Heart left ventricle (tissue), 16 donors: ENCODE results near the gene SIGLEC5. TPM values are rescaled to one million over a fixed set of nuclear protein-coding genes. Genes with fewer than 3 reads are reported as not detected.

ENCODE experiments used
- ATAC-seq, 4 donors: fragments of 200-7000 bp; cut with Tn5 transposase; one replicate each; pipeline ENCODE4 v1.9.1; 2020 to 2022; ENCODE audit warnings: moderate library complexity in 4 of 4, mild to moderate bottlenecking in 3 of 4, moderate number of reproducible peaks in 1 of 4
- DNase-seq, 5 donors: peaks; one replicate each; pipeline ENCODE4 v3.0.0-alpha.2; 2020
- H3K27ac ChIP-seq, 12 donors: fragments of 200-600 bp; sonication (generic) in 4 of 12; one replicate each; pipeline versions ENCODE4 v1.5.0 to v1.8.0; 2016 to 2022; ENCODE audit warnings: mild to moderate bottlenecking in 2 of 12
- H3K27me3 ChIP-seq, 9 donors: fragments of 200-600 bp; sonication (generic) in 2 of 9; one replicate each; pipeline versions ENCODE4 v1.5.1 to v1.8.0; 2016 to 2022; ENCODE audit warnings: mild to moderate bottlenecking in 3 of 9
- H3K36me3 ChIP-seq, 9 donors: fragments of 200-600 bp; sonication (generic) in 2 of 9; one replicate each; pipeline versions ENCODE4 v1.5.0 to v1.8.0; 2018 to 2022; ENCODE audit warnings: mild to moderate bottlenecking in 2 of 9
- H3K4me1 ChIP-seq, 12 donors: fragments of 200-600 bp; sonication (generic) in 4 of 12; one replicate each; pipeline versions ENCODE4 v1.5.0 to v1.8.0; 2016 to 2022; ENCODE audit warnings: mild to moderate bottlenecking in 3 of 12
- H3K4me3 ChIP-seq, 12 donors: fragments of 200-600 bp; sonication (generic) in 4 of 12; one replicate each; pipeline versions ENCODE4 v1.5.0 to v1.8.0; 2017 to 2022; ENCODE audit warnings: mild to moderate bottlenecking in 9 of 12, moderate library complexity in 4 of 12
- H3K9me3 ChIP-seq, 12 donors: fragments of 200-600 bp; sonication (generic) in 4 of 12; one replicate each; pipeline versions ENCODE4 v1.5.0 to v1.8.0; 2016 to 2022; ENCODE audit warnings: mild to moderate bottlenecking in 1 of 12
- CTCF ChIP-seq, 12 donors: fragments of 200-600 bp; sonication (generic) in 4 of 12; IDR thresholded peaks; one replicate each; pipeline versions ENCODE4 v1.5.0 to v1.8.0; 2018 to 2022; ENCODE audit warnings: antibody characterized with exemption in 12 of 12, mild to moderate bottlenecking in 5 of 12
- POLR2A ChIP-seq, 2 donors: fragments of 450-650 bp; IDR thresholded peaks; one replicate each; pipeline ENCODE4 v1.6.1; 2017; ENCODE audit warnings: antibody characterized with exemption in 2 of 2, mild to moderate bottlenecking in 2 of 2, moderate library complexity in 2 of 2
- WGBS, 4 donors: extraction: QIAGEN DNeasy Blood & Tissue Kit in 2 of 4; methylation state at CpG; one replicate each; pipeline versions ENCODE4 v1.1.5 to v1.1.7; 2013 to 2018; 5-methylcytosine and 5-hydroxymethylcytosine counted together
- intact Hi-C, 10 donors: fragments of 100-400 bp; cut with DNase I; formaldehyde crosslinking; loops; one replicate each; pipeline versions ENCODE4 v1.11.1 to v1.14.2; 2022
- polyA plus RNA-seq, 2 donors: library from polyadenylated mRNA; stranded (reverse); fragments of 200-250 nt; gene quantifications; one replicate each; pipeline ENCODE4 v1.2.3, GENCODE V29; 2013
- total RNA-seq, 9 donors: library from RNA; depleted of rRNA in 2 of 9; stranded (reverse); fragments of >200 nt in 2 of 9; fragmentation: NEBNext Ultra II Directional in 3 of 9; extraction: Animal tissue kit (Norgen Biotek cat#: 25700) in 3 of 9; gene quantifications; one replicate each; pipeline versions ENCODE4 v1.1.0 to v1.2.4, GENCODE V29; 2016 to 2023
- donor health status: ischemic (EF 13 %, LVEDD 7.1; RV severe dilation, severe dysfunction).
- donor health status: healthy with polysubstance abuse.
- donor health status: DM: no; HTN: yes; CAD: no.
- donor health status: DM: no; HTN: no; CAD: no.
- donor health status: ischemic (EF 25% LVEDD 6.9; RV normal size, moderate dysfunction).
- donor health status: ischemic (EF 25% LVEDD 5.7; RV mildly dilated, moderate dysfunction).
- donor health status: healthy.
- donor health status: DM: yes; HTN: yes; CAD: no.
- donor health status: ischemic (EF 35%, LVEDD 5.7; RV mildly dilated, moderate dysfunction).
- donor health status: nonischemic (EF 11% LVEDD 7.7; RV severe dilation, severe dysfunction).
- donor health status: DM: yes; HTN: yes; CAD: no.
- donor health status: PGD.
- donor health status: ischemic (EF 29% LVEDD 5.4; RV normal size, mild dysfunction).
- donor health status: nonischemic (EF 23%, LVEDD 6.1; RV moderate dilation, normal function).

The SIGLEC5 gene
- total and polyA plus RNA-seq, 11 donors, result 0.15 to 1.3 (median 0.22) TPM; not detected in 5

- WGBS, 4 donors, result 73 to 77% (median 74%) methylated on average over 5 of the region's 5 CpGs; no CpG with 5 or more reads in 1 of the 4 donors
- no peak for ATAC-seq
- no peak for DNase-seq
- Histone ChIP-seq H3K27me3 (peaks cover 0 to 4% (median 0%) of the 10 kb centered on the region in 9 donors), H3K27ac (no peak overlapping the region), H3K4me3 (no peak overlapping the region), H3K4me1 (peaks cover 0 to 4% (median 0%) of the 10 kb centered on the region in 12 donors), H3K36me3 (no peaks in the 10 kb centered on the region), H3K9me3 (peaks cover 0 to 6% (median 0%) of the 10 kb centered on the region in 12 donors)
- no peak for TF ChIP-seq CTCF (IDR thresholded peaks at IDR 0.05)
- TF ChIP-seq POLR2A (IDR thresholded peaks at IDR 0.05), result no peak
- intact Hi-C loops, result loop anchor here in 1 of 10 donors (10.0 kb wide), 1 partner anchor 97 kb away; the partner anchor contains the start of gene SIGLEC6
These were observed 1.9 kb upstream of the SIGLEC5 start for GRCh38 chr19:51632126-51632525.

DNA sequence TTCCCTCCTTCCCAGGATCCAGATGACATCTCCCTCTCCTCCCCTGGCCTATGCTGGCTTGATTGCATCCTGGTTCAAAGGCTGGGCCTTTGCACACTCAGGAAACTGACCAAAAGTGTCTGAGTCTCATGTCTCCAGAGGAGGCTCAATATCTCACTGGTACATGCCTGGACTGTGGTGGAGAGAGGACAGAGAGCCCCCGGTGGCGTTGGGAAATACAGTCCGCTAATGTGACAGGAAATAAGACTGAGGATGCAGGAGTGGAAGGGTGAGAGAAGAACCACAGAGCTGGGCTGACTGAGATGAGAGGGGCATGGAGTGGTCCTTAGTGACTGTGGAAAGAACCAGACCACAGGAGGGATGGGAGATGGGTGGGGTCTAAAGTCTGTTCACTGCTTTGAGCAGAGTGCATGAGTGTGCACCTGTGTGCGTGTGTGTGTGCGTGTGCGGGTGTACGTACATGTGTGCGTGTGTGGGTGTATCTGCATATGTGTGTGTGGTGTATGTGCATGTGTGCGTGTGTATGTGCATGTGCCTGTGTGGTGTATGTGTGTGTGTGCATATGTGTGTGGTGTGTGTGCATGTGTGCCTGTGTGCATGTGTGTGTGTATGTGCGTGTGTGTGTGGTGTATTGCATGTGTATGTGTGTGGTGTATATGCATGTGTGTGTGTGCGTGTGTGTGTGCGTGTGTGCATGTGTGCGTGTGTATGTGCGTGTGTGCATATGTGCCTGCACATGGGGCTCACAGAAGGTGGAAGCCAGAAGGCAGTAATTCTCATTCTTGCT, 1.9 kb downstream of the SIGLEC5 start:
- Histone ChIP-seq H3K27ac (no peak overlapping the region), H3K27me3 (peaks cover 0 to 7% (median 0%) of the 10 kb centered on the region in 9 donors), H3K9me3 (no peaks in the 10 kb centered on the region), H3K4me3 (no peak overlapping the region), H3K36me3 (no peaks in the 10 kb centered on the region), H3K4me1 (peaks cover 0 to 4% (median 0%) of the 10 kb centered on the region in 12 donors)
- no peak for TF ChIP-seq POLR2A (IDR thresholded peaks at IDR 0.05)
- no peak for TF ChIP-seq CTCF (IDR thresholded peaks at IDR 0.05)
- ATAC-seq (no peak), DNase-seq (no peak)
- 76 to 83% (median 78%) methylated on average over 14 of the region's 14 CpGs for WGBS, 4 donors
- intact Hi-C loops, result no loop called here

- DNase-seq (no peak), ATAC-seq (no peak)
- intact Hi-C loops, result no loop called here
- H3K4me3 ChIP-seq, result no peak overlapping the region
- peaks cover 0 to 4% (median 0%) of the 10 kb centered on the region in 12 donors for H3K4me1 ChIP-seq
- H3K36me3 ChIP-seq, result no peaks in the 10 kb centered on the region
- no peak overlapping the region for H3K27ac ChIP-seq
- TF ChIP-seq CTCF (IDR thresholded peaks at IDR 0.05), result no peak
- no peak for TF ChIP-seq POLR2A (IDR thresholded peaks at IDR 0.05)
- H3K9me3 ChIP-seq, result no peaks in the 10 kb centered on the region
- 57 to 64% (median 60%) methylated on average over 13 to 16 of the region's 16 CpGs for WGBS, 4 donors
- H3K27me3 ChIP-seq, result peaks cover 0 to 7% (median 0%) of the 10 kb centered on the region in 9 donors
These were observed 2.6 kb downstream of the SIGLEC5 start for GRCh38 chr19:51627491-51628138.

GRCh38 chr19:51626675-51627074, 3.5 kb downstream of the SIGLEC5 start:
- peaks cover 0 to 4% (median 0%) of the 10 kb centered on the region in 12 donors for H3K4me1 ChIP-seq
- no peaks in the 10 kb centered on the region for H3K9me3 ChIP-seq
- H3K27me3 ChIP-seq, result peaks cover 0 to 7% (median 0%) of the 10 kb centered on the region in 9 donors
- TF ChIP-seq POLR2A (IDR thresholded peaks at IDR 0.05) (no peak), CTCF (IDR thresholded peaks at IDR 0.05) (no peak)
- H3K27ac ChIP-seq, result no peak overlapping the region
- ATAC-seq (no peak), DNase-seq (no peak)
- WGBS, 4 donors, result 41 to 48% (median 46%) methylated on average over 2 of the region's 2 CpGs
- H3K4me3 ChIP-seq, result no peak overlapping the region
- H3K36me3 ChIP-seq, result no peaks in the 10 kb centered on the region
- intact Hi-C loops, result no loop called here
